Smooth muscle cell (in vitro differentiated cells): ENCODE data around the gene GALT. TPM values are rescaled to one million over a fixed set of nuclear protein-coding genes. Genes with fewer than 3 reads are reported as not detected.

Experiments used
- DNase-seq: peaks from one replicate; lab custom pipeline; 2025; ENCODE audit not compliant: unreplicated experiment; lab: John Stamatoyannopoulos, UW
- H2AFZ ChIP-seq: fragments of 200-600 bp; sonication (generic); 2 replicates; pipeline ENCODE4 v1.6.0; 2016; ENCODE audit warnings: antibody characterized with exemption, low read depth, mild to moderate bottlenecking
- H3F3A ChIP-seq: fragments of 200-600 bp; sonication (generic); 2 replicates; pipeline ENCODE4 v1.6.0; 2017; ENCODE audit warnings: antibody characterized with exemption, low read depth
- H3K27ac ChIP-seq: fragments of 200-600 bp; sonication (generic); 2 replicates; pipeline ENCODE4 v1.5.1; 2016; ENCODE audit warnings: low read depth, mild to moderate bottlenecking
- H3K27me3 ChIP-seq: fragments of 200-600 bp; sonication (generic); 2 replicates; pipeline ENCODE4 v1.6.1; 2016; ENCODE audit warnings: low read depth, mild to moderate bottlenecking
- H3K36me3 ChIP-seq: fragments of 200-600 bp; sonication (generic); 2 replicates; pipeline ENCODE4 v1.5.1; 2016; ENCODE audit warnings: low read depth
- H3K4me1 ChIP-seq: fragments of 200-600 bp; sonication (generic); 2 replicates; pipeline ENCODE4 v1.5.1; 2016; ENCODE audit warnings: low read depth
- H3K4me2 ChIP-seq: fragments of 200-600 bp; sonication (generic); 2 replicates; pipeline ENCODE4 v1.6.0; 2016; ENCODE audit warnings: mild to moderate bottlenecking
- H3K4me3 ChIP-seq: fragments of 200-600 bp; sonication (generic); 2 replicates; pipeline ENCODE4 v1.5.1; 2016; ENCODE audit warnings: mild to moderate bottlenecking
- H3K79me2 ChIP-seq: fragments of 200-600 bp; sonication (generic); 2 replicates; pipeline ENCODE4 v1.6.0; 2016; ENCODE audit warnings: low read depth, mild to moderate bottlenecking
- H3K9ac ChIP-seq: fragments of 200-600 bp; sonication (generic); 2 replicates; pipeline ENCODE4 v1.6.0; 2016; ENCODE audit warnings: low read depth
- H3K9me3 ChIP-seq: fragments of 200-600 bp; sonication (generic); replicated peaks from 2 replicates; pipeline ENCODE4 v1.5.1; 2016; ENCODE audit warnings: low read depth
- H4K20me1 ChIP-seq: fragments of 200-600 bp; sonication (generic); 2 replicates; pipeline ENCODE4 v1.6.0; 2016; ENCODE audit warnings: low read depth
- WGBS: methylation state at CpG from one replicate; pipeline ENCODE4 v1.1.7; 2016; ENCODE audit warnings: low lambda C conversion rate; 5-methylcytosine and 5-hydroxymethylcytosine counted together
- polyA plus RNA-seq: library from polyadenylated mRNA; unstranded; fragments of >200 nt; fragmentation: Nextera tagmentation; extraction: Ambion mirVana; gene quantifications from 2 replicates; pipeline ENCODE4 v1.2.1, GENCODE V29; 2016
- total RNA-seq: library from RNA; depleted of rRNA; stranded (reverse); fragments of >200 nt; gene quantifications from 2 replicates; pipeline ENCODE4 v1.2.3, GENCODE V29; 2014
- TF ChIP-seq, protein P1 (sequence below): fragments of 200-600 bp; sonication (generic); IDR thresholded peaks from 2 replicates; pipeline ENCODE4 v1.5.1; 2017; ENCODE audit warnings: borderline replicate concordance, mild to moderate bottlenecking, antibody characterized with exemption; ENCODE audit not compliant: insufficient read depth, poor library complexity, severe bottlenecking

The GALT gene
- total and polyA plus RNA-seq, 2 experiments from 2014 or later = 32.9 to 46.4 TPM

DNA sequence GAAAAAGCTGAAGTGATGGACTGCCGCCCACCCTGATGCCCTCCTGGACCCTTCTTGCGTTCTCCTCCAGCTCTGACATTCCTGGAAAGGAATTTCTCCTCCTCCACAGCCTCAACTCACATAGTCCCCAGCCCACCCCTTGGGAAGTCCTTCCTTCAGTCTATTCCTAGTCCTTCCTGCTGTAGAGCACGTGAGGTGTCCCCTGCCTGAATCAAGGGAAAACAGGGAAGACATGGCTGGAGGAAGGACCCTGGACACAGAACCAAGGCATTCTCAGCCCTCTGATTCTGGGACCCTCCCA, 21.3 kb upstream of the GALT start:
- Histone ChIP-seq H3K27me3 (peaks cover 64% of the 10 kb centered on the region), H3K4me2 (no peak overlapping the region), H3K9ac (no peak overlapping the region), H3K27ac (no peak overlapping the region), H3K4me3 (no peak overlapping the region), H4K20me1 (no peaks in the 10 kb centered on the region), H3K4me1 (peaks cover 27% of the 10 kb centered on the region), H2AFZ (no peak overlapping the region), H3F3A (no peaks in the 10 kb centered on the region), H3K36me3 (no peaks in the 10 kb centered on the region), H3K79me2 (no peaks in the 10 kb centered on the region), H3K9me3 (no peaks in the 10 kb centered on the region)
- WGBS = 58% methylated on average over 3 of the region's 3 CpGs
- TF ChIP-seq, protein P1, sequence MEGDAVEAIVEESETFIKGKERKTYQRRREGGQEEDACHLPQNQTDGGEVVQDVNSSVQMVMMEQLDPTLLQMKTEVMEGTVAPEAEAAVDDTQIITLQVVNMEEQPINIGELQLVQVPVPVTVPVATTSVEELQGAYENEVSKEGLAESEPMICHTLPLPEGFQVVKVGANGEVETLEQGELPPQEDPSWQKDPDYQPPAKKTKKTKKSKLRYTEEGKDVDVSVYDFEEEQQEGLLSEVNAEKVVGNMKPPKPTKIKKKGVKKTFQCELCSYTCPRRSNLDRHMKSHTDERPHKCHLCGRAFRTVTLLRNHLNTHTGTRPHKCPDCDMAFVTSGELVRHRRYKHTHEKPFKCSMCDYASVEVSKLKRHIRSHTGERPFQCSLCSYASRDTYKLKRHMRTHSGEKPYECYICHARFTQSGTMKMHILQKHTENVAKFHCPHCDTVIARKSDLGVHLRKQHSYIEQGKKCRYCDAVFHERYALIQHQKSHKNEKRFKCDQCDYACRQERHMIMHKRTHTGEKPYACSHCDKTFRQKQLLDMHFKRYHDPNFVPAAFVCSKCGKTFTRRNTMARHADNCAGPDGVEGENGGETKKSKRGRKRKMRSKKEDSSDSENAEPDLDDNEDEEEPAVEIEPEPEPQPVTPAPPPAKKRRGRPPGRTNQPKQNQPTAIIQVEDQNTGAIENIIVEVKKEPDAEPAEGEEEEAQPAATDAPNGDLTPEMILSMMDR = no peak
- no peak for DNase-seq

DNA sequence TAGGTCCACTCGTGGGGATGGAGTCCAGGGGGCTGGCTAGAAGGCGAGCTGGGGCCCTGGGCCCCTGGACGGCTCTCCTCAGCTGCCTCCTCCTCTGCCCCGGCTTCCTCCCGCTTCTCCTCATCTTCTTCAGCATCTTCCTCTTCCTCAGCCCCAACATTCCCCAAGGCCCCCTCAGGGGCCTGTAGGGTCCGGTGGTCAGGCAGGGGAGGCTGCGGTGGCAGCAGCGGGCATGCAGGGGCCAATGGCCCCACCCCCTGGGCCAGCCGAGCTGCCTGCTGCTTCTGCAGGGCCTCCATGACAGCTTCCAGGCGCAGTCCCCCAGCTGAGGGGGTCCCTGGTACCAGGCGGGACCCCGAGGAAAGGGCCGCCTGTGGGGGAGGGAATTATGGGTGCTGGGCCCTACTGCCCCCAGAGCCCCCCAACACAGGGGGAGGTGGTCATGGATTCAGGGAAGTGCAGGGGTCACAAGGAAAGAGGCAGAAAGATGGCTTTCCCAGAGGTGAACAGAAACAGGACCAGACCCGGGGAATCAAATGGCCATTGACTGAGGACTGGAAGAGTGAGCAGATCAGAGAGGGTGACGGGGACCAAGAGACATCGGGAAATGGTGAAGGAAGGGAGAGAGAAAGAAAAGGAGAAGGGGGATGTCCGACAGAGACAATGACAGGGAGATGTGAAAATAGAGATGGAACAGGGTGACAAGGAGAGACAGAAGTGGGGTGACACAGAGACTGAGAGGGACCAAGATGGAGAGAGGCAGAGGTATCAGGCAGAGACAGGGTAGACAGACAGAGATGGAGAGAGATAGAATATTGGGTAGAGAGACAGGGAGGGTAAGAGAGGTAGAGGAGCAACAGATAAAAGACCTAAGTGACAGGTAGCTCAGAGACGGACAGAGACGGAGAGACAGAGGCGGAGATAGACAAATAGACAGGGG, 18.5 kb upstream of the GALT start:
- Histone ChIP-seq H3K4me2 (peak overlapping the region; percentile 86), H3K27me3 (peaks cover 86% of the 10 kb centered on the region)

GRCh38 chr9:34628656-34629490, 17.6 kb upstream of the GALT start, which contains the start of gene ARID3C:
Gene ARID3C (minus strand): TSS chr9:34629066. CDS start chr9:34628014, 1,052 bp downstream.
- Histone ChIP-seq H3K79me2 (no peaks in the 10 kb centered on the region), H3K36me3 (no peaks in the 10 kb centered on the region), H3K9ac (no peak within 1 kb of the TSS), H2AFZ (no peak within 1 kb of the TSS), H3K4me3 (peak within 1 kb of the TSS; percentile 40), H3K27me3 (peaks cover 84% of the 10 kb centered on the region), H4K20me1 (no peaks in the 10 kb centered on the region), H3F3A (no peaks in the 10 kb centered on the region), H3K4me2 (peak within 1 kb of the TSS; percentile 86), H3K9me3 (no peaks in the 10 kb centered on the region), H3K27ac (no peak within 1 kb of the TSS), H3K4me1 (peaks cover 45% of the 10 kb centered on the region)
- TF ChIP-seq, protein P1 = no peak
- DNase-seq = no peak
- 2% methylated on average over 38 of the region's 69 CpGs for WGBS

More for the DNA sequence above, 18.5 kb upstream of the GALT start:
- peak overlapping the region; percentile 40 for H3K4me3 ChIP-seq
- no peaks in the 10 kb centered on the region for H4K20me1 ChIP-seq
- H3K27ac ChIP-seq = no peak overlapping the region
- no peak overlapping the region for H2AFZ ChIP-seq
- peaks cover 37% of the 10 kb centered on the region for H3K4me1 ChIP-seq
- no peaks in the 10 kb centered on the region for H3K79me2 ChIP-seq
- H3K9ac ChIP-seq = no peak overlapping the region
- no peak for DNase-seq
- TF ChIP-seq, protein P1 = no peak
- WGBS = 63% methylated on average over 18 of the region's 20 CpGs
- no peaks in the 10 kb centered on the region for H3K9me3 ChIP-seq
- no peaks in the 10 kb centered on the region for H3F3A ChIP-seq
- H3K36me3 ChIP-seq = no peaks in the 10 kb centered on the region
